Activated CD4-positive, alpha-beta T cell treated with anti-CD3 and anti-CD28 coated beads, Interleukin-2, amount 50 U/mL, for 48 hours (primary cell): ENCODE results near the gene SUN1.

Source experiments
- DNase-seq, 2 experiments: peaks; one replicate each; pipeline ENCODE4 v3.0.0-alpha.2; 2020

Gene SUN1

DNA sequence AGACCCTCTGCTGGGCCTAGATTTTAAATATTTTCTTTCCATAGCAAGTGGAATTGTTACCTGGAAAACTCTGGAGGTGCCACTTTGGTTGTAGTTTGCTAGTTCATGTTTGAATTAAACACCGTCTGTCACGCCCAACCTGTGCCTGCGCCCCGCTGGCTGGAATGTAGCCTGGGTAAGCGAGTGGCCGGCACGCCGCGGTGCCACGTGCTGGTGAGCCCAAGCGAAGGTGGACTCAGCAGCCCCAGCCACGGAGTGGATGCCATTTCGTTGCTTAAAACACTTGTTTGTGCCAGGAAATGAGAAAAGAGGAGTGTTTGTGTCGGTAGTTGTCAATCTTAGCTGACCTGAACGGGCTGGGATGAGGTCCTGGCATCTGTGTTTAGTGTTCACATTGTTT is 46.8 kb downstream of the SUN1 start:
- DNase-seq = no peak

DNA sequence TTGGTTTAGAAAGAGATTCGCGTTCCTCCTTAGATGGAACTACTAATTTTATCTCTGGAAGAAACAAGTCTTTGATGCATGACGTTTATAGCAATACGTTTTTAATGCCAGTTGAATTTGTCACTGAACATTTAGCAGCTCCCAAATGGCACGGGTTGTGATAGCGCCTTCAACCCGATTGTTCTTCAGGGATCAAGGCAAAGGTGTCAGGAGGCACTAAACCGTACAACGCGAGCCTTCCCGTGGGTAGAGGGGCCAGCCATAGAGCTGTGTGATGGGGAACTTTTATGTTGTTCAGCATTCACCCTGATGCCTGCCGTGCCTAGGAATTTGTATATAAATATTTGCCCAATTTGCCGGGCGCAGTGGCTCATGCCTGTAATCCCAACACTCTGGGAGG is 47.4 kb downstream of the SUN1 start:
- DNase-seq = no peak

DNA sequence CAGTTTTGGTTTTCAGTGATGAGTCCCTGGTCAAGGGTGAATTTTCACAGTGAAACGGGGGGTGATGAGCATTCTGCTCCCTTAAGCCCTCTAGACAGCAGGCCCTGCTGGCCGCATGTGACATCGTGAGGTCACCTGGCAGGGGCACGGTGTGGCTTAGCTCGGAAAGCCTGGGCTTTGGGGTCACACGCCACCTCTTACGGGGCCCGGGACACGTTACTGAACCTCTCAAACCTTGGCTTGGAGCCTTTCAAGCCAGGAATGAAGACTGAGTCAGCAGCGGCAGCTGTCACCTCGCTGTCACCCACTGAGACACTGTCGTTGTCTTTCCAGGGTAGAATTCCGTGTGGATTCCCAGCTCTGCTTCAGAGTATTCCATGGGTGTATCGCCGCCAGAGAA is 48.2 kb downstream of the SUN1 start:
- no peak for DNase-seq

DNA sequence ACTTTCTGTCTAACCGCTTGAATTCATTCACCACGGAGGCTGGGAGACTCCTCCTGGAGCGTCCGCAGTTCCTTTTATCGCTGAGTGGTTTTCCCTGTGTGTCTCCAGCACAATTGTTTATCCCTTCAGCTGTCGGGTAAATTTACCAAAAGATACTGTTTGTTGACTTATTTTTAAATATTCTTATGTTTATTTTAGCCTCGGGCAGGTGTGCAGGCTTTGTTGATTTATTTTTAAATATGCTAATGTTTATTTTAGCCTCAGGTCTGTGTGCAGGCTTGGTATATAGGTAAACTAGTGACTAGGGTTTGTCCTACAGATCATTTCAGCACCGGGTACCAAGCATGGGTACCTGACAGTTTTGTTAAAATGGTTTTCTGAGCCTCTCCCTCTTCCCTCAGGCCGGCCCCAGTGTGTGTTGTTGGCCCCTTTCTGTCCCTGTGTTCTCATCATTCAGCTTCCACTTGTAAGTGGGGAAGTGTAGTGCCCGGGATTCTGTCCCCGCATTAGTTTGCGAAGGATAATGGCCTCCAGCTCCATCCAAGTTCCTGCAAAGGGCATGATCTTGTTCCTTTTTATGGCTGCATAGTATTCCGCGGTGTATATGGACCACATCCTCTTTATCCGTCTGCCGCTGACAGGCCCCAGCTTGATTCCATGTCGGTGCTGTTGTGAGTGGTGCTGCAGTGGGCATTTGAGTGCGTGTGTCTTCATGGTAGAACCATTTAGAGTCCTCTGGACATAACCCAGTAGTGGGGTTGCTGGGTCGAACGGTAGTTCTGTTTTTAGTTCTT is 49.4 kb downstream of the SUN1 start:
- no peak for DNase-seq

DNA sequence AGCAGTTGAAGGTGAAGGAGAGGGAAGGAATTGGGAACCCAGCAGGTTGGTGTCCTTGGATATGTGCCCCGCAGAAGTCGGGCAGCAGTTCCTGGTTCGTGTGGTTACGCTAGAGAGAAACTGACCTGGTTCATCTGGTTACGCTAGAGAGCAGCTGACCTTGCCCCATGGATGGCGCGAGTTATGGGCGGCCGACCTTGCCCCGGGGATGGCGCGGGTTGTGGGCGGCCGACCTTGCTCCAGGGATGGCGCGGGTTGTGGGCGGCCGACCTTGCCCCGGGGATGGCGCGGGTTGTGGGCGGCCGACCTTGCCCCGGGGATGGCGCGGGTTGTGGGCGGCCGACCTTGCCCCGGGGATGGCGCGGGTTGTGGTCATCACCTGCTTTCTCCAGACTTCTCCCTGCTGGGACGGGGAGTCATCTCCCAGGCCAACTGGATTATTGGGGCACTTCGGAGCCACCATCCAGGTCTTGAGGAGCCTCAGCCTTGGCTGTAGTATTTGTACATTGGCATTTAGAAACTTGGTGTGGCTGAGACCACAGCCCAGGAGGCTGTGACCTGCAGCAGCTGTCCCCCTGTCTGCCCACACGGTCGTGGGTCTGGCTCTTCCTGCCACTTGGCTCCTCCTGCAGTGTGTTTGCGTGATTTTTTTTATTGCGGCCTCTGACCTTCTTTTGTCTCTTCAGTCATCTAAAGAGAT is 50.2 kb downstream of the SUN1 start:
- no peak for DNase-seq

DNA sequence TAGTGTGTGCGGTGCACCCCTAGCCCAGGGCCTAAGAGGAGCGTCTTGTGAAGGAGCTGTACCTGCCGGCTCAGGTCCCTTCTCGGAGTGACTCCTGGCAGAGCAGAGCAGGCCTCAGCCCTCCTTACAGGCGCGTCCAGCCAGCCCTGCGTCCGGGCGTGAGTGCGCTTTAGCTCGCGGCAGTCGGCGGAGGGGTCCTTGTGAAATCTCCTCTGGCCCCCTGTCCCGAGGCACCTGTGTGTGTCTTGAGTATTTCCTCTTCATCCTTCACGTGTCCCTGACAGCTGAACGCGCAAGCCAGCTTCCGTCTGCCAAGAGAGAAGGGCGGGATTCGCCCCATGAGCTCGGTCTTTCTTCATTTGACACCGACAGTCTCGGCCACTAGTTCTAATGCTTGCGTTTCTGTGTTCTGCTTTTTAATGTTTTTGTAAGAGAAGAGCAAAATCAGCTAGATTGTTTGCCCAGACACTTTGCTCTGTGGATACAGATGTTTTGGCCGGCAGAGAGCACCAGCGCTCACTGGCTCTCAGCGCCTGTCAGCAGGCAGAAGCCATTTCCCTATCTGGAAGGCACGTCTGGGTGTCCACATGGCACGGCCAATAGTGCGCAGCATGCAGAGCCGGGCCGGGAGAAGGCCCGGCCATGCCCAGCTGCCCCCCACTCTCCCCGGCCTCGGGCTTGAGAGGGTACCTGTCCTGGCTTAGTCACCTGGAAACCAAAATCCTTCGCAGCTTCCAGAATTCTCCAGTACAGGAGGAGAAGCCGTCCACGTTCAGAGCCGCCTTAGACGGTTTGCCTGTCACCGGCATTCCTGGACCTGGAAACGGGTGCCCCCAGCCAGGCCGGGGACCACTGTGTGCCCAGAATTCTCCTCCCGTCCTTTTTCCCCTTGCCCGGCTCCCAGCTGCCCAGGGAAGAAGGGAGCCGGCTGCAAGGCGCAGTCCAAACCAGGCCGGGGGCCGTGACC is 51.1 kb downstream of the SUN1 start:
- DNase-seq = no peak

DNA sequence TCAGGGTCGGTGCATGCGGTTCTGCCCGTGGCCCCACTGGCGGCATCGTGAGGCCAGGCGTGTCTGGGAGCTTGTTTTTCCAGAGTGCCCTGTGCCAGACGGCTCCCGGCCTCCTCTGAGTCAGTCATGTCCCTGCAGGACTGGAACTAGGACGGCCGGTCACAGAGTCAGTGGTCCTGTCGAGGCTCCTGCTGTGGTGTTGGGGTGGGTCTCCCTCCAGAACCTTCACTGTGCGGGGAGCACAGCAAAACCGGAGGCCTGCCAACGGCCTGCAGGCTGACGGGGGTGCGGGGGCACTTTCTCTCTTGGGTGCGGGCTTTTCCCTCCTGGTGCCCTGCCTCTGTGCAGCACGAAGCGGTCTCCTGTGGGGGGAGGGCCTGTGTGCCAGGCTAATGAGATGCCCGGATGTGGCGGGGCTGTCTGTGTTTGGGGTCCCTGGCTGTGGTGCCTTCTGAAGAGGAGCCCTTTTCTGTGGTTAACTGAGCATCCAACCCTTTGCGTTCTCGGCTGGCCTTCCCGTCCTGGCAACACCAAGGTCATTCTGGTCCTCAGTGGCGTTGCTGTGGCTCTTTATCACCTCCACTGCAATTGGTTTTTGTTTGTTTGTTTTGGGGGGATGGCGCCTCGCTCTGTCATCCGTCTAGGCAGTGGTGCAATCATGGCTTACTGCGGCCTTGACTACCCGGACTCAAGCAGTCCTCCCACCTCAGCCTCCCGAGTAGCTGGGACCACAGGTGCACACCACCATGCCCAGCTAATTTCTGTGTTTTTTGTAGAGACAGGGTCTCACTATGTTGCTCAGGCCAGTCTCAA is 52.1 kb downstream of the SUN1 start:
- no peak for DNase-seq

DNA sequence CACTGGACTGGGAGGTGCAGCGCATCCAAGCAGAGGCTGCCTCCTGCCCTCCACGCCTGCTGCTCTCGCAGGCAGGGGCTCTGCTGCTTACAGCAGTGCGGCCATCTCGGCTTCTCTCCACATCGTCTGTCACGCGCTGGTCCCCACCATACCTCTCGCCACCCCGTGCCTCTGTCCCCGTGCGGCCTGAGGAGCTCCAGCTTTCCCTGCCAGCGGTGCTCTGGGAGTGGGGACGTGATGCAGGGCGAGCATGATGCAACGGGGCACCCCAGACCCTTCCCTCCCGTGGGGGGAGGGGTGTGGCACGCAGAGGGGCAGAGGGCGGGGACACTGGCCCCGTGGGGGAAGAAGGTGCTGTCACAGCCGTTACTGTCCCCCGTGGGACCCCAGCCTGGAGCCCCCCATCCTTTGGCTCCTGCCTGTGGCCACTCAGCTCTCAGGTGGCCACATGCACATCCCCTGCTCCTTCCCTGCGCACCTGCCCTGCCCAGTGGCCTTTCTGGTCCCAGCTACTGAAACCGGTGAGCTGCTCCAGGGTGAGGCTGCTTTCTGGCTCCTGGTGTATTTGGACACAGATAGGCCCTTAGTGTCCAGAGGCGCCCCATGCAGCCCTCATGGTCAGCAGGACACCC is 53.1 kb downstream of the SUN1 start:
- no peak for DNase-seq

DNA sequence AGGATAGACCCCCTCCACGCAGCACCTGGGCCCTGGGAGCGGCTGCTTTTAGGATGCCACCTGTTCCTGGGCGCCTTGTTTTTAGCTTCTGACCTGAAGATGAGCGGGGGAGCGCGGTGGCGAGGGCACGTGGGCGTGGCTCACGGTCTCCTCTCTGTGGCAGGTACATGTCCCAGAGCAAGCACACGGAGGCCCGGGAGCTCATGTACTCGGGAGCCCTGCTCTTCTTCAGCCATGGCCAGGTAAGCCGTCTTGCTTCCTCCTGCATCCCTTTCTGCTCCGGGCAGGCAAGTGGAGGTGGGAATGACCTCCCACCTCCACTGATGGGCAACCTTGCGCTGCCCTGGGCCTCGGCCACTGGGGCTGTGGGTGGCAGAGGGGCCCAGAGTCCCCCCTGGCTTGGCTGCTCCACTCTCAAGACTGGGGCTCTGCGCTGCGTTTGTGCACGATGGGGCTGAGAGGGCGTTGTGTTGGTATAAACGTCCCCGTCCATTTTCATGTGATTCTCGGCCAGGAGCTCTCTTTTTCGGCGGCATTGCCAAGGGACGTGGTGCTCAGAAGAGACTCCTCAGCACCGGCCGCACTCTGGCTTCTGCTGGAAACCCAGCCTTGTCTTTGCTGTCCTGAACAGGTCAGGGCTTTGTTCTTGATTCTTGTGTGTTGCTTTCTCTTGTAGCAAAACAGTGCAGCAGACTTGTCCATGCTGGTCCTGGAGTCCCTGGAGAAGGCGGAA is 53.8 kb downstream of the SUN1 start:
- no peak for DNase-seq

DNA sequence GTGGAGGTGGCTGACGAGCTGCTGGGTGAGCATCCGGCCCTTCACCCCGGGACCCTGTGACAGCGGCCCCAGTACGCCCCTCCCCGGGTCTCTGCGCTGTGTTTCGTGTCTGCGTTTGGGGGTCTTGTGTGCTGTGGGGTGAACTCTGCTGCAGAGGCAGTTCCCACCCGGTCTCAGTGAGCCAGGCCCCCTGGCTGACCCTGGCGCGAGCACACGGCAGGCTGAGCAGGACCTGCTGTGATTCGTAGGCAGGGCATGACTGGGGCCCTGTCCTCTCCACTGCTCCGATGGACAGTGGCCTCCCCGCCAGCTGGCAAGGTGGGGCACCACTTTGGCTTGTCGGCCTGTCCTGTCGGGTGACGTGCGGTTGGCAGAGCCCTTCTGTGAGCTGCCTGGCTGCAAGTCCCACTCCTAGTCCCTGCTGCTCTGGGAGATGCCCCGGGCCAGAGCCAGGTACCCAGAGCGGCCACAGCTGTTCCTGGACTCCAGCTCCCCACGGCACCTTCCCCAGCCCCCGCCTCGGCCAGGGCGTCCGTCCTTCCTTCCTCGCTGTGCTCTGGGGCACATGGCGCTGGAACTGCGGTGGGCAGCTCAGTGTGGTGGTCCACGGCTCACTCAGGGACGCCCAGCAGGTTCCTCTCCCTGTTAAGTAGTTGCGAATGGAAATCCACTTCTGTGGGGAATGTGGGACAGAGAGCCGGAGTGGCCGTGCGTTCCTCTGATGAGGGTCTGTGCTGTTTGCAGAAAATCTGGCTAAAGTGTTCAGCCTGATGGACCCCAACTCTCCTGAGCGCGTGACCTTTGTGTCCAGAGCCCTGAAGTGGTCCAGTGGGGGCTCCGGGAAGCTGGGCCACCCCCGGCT is 54.6 kb downstream of the SUN1 start:
- no peak for DNase-seq

DNA sequence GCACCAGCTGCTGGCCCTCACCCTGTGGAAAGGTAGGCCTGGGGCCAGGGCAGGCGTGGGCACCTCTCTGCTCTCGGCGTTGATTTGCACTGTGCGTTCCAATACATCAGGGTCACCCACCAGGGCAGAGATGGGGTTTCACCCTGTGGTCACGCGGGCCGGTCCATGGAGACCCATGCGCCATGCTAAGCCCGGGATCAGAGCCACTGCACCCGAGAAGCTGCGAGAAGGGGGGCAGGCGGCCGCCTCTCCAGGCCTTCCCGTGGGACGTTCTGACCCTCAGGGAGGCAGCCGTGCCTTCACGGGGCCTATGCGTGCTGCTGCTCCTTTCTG is 55.2 kb downstream of the SUN1 start:
- DNase-seq = no peak

DNA sequence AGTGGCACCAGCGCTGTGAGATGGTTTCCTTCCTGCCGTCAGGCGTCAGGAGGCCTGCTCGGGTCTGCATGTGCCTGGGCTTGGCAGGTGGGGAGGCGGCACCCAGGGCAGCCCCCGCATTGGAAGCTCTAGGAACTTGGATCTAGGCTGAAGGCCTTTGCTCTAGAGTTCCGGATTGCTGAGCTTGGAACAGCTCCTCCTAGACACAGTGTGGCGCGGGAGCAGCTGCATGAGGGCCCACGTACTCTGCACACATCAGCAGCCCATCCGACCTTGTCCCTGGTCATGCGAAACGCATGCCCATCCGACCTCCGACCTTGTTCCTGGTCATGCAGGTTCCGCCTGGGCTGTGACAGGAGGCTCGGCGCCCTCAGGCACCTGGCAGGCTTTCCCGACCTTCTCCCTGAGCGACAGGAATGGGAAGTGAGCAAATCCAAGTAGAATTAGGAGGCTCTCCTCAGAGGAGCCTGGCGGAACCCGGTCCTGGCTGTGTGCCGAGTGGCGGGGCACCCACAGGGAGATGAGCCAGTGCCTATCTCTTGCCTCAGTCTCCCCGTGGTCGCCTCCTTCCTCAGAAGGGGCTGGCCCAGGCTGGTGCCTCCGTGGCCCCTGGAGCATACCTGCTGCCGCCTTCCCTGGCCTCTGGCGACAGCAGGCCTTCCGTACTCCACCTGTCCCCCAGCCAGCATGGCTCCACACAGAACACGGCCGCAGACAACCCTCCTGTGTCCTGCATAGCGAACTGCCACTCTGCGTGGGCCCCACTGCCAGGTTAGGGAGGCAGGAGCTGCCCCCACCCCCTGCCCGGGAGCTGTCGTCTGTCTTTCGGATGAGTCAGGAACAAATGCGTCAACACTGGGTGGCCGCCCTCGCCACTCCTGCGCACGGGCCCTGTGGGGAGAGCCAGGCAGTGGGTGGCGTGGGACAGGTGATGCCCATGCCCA is 56.1 kb downstream of the SUN1 start:
- DNase-seq = no peak

DNA sequence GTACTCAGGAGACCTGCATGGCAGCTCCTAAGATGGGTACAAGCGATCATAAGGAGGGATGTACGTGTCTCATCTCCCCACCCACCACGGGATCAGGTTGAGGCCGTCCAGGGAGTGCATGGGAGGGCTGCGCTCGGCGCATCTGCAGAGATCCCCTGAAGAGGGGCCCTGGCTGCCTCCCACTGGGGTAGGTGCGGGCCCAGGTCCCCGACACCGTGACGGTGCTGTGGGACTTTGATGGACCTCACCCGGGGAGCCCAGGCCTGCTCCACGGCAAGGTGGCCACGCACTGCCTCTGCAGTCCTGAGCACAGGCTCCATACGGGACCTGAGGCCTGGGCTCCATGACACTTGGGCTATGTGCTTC is 56.7 kb downstream of the SUN1 start:
- DNase-seq = no peak

DNA sequence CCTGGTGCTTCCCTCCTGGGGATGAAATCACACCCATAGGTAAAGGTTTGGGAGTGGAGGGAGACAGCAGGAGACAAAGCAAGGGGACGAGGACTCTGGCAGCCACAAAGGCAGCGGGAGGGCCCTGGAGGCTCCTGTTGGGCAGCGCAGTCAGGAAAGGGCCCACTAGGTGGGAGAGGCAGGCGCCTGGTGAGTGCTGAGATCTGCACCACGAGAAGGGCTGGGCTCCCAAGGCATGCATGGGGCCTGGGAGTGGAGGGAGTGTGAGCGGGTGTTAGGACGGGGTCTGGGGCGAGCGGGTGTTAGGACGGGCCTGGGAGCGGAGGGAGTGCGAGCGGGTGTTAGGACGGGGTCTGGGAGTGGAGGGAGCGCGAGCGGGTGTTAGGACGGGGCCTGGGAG is 57.1 kb downstream of the SUN1 start:
- DNase-seq = no peak

DNA sequence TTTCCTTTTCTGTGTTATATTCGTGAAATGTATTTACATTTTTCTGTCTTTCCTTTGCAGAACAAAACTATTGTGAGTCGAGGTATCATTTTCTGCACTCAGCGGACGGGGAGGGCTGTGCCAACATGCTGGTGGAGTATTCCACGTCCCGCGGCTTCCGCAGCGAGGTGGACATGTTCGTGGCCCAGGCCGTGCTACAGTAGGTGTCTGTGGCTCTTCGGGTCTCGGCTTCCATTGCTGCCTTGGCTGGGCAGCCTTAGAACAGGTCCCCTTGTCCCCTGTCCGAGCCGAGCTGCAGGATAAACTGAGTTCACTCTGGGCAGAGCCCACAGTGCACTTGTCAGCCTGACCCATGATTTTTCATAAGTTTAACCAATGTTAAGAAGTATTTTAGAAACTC is 58.6 kb downstream of the SUN1 start:
- DNase-seq = no peak

DNA sequence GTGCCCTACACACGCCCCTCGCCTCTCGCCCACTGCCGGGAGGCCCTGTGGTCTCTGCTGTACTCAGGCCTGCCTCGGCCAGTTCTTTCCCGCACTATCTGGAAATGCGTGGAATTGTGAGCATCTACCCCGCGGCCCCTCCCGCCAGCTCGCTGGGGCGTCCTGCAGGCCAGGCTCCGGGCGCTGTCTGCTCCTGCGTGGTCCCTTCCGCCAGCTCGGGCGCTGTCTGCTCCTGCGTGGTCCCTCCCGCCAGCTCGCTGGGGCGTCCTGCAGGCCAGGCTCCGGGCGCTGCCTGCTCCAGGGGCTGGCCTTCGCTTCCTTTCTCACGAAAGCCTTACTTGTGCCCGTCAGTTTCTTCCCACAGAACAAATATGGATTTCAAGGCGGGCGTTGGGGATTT is 59.0 kb downstream of the SUN1 start:
- DNase-seq = no peak

DNA sequence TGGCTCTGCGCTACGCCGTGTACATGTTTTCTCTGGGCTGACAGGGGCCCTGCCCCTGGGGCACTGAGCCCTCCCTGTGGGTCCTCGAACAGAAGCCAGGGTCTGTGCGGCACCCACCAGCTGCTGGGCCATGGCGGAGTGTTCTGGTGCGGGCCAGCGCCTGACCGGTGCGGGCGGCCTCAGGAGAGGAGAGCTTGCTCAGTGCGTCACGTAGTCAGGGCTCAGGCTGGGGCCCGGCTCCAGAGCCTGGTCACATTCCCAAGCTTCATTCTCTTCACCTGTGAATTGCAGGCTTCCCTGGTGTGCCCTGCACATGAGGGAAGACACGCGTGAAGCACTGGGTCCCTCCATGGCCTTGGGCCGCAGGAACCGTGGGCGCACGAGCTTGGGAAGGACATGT is 59.5 kb downstream of the SUN1 start:
- DNase-seq = no peak

DNA sequence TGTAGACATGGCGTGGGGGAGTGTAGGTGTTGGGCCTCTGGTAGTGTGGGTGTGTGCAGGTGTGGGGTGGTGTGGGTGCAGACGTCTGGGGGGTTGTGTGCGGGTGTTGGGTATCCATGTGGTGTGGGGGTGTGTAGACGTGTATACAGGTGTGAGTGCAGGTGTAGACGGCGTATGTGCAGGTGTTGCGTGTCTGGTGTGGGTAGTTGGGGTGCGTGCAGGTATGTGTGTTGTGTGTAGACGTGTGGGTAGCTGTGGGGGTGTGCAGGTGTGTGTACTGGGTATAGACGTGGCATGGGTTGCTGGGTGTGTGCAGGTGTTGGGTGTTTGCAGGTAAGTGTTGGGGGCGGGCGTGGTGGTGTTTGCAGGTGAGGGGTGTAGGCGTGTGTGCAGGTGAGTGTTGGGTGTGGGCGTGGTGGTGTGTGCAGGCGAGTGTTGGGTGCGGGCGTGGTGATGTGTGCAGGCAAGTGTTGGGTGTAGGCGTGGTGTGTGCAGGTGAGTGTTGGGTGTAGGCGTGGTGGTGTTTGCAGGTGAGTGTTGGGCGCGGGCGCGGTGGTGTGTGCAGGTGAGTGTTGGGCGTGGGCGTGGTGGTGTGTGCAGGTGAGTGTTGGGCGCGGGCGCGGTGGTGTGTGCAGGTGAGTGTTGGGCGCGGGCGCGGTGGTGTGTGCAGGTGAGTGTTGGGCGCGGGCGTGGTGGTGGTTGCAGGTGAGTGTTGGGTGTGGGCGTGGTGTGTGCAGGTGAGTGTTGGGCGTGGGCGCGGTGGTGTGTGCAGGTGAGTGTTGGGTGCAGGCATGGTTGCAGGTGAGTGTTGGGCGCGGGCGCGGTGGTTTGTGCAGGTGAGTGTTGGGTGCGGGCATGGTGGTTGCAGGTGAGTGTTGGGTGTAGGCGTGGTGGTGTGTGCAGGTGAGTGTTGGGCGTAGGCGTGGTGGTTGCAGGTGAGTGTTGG is 60.6 kb downstream of the SUN1 start:
- DNase-seq = no peak
